ENCODE results near the gene CHTF8. TPM values are rescaled to one million over a fixed set of nuclear protein-coding genes. Genes with fewer than 3 reads are reported as not detected.

The CHTF8 gene
- polyA plus RNA-seq, 1 of the 3 experiments (the other 2 are of a cell fraction) = 83.0 TPM

GRCh38 chr16:69109486-69110270, 22.7 kb downstream of the CHTF8 start:
- Histone ChIP-seq H3K9ac (no peak overlapping the region), H3K4me3 (ENCODE audit: low read depth in 2 of 2, low read length in 1 of 2) (no peak overlapping the region), H3K36me3 (replicated peaks in 1 of 2; ENCODE audit: control insufficient read depth in 1 of 2, insufficient read depth in 2 of 2, low read length in 1 of 2) (peaks cover 4 to 30% of the 10 kb centered on the region in 2 experiments), H4K20me1 (ENCODE audit: insufficient read depth) (0 out of 2 replicates have a peak, but pooled peaks cover 8% of the 10 kb centered on the region), H3F3A (replicated peaks; ENCODE audit: insufficient read depth) (no peaks in the 10 kb centered on the region), H3K4me2 (no peak overlapping the region), H3K4me1 (ENCODE audit: control insufficient read depth in 1 of 2, insufficient read depth in 2 of 2, low read depth in 1 of 2, low read length in 1 of 2) (peaks cover 5 to 11% of the 10 kb centered on the region in 2 experiments; a peak in 1 of 4 replicates), H3K27ac (ENCODE audit: low read depth in 2 of 2, low read length in 1 of 2) (no peak overlapping the region), H3K9me3 (no peaks in the 10 kb centered on the region), H3K27me3 (ENCODE audit: insufficient read depth) (no peaks in the 10 kb centered on the region), H3K79me2 (ENCODE audit: insufficient read depth) (no peaks in the 10 kb centered on the region), H2AFZ (ENCODE audit: low read depth) (no peak overlapping the region), H3K9me2 (no peaks in the 10 kb centered on the region)
- TF ChIP-seq RFX5 (IDR thresholded peaks at IDR 0.05; ENCODE audit: low read length) (no peak), SMC3 (IDR thresholded peaks at IDR 0.05; ENCODE audit: low read depth, low read length) (no peak), TCF12 (IDR thresholded peaks at IDR 0.05) (no peak), MXI1 (IDR thresholded peaks at IDR 0.05; ENCODE audit: low read depth, low read length) (no peak), RCOR1 (IDR thresholded peaks at IDR 0.05; ENCODE audit: low read length) (no peak), FOXJ3 (CRISPR knock-in tag; IDR thresholded peaks at IDR 0.05) (no peak), MEF2A (IDR thresholded peaks at IDR 0.05; ENCODE audit: borderline replicate concordance, low read depth) (no peak), ZBTB33 (IDR thresholded peaks at IDR 0.05; ENCODE audit: borderline replicate concordance, low read depth) (no peak), ELF1 (IDR thresholded peaks at IDR 0.05) (no peak), FOSL2 (IDR thresholded peaks at IDR 0.05; ENCODE audit: borderline replicate concordance, low read depth) (no peak), RXRA (IDR thresholded peaks at IDR 0.05; ENCODE audit: borderline replicate concordance, low read depth) (no peak), EP300 (IDR thresholded peaks at IDR 0.05; ENCODE audit: borderline replicate concordance in 1 of 2, low read depth in 1 of 2, low read length in 1 of 2) (no peak), NFIC (IDR thresholded peaks at IDR 0.05; ENCODE audit: borderline replicate concordance) (no peak), SIN3A (IDR thresholded peaks at IDR 0.05; ENCODE audit: borderline replicate concordance, low read depth, low read length) (no peak), TAF1 (IDR thresholded peaks at IDR 0.05; ENCODE audit: borderline replicate concordance, low read depth, low read length) (no peak), USF1 (IDR thresholded peaks at IDR 0.05; ENCODE audit: borderline replicate concordance, low read depth) (no peak), PBX3 (IDR thresholded peaks at IDR 0.05) (no peak)
- 96% methylated on average over 27 of the region's 48 CpGs for WGBS (ENCODE audit: low lambda C conversion rate)
- CTCF ChIA-PET = interaction anchor here (0.9 to 7.1 kb wide), 3 partner anchors 15 to 262 kb away, joined by 3 to 62 read pairs (median 4); no protein-coding TSS in a partner anchor
- DNase-seq = no peak
- POLR2A ChIA-PET = no interaction called here

Data from SK-N-SH (cell line).